ENCODE measurements around the gene PUM1. TPM values are rescaled to one million over a fixed set of nuclear protein-coding genes. Genes with fewer than 3 reads are reported as not detected.

The PUM1 gene
- total and polyA plus RNA-seq, 2 donors (not counting 3 experiments of a cell fraction or from before 2014, with no cell fraction given): 94.7 to 124 TPM

GRCh38 chr1:30997463-30998057 is 68.0 kb downstream of the PUM1 start:
- Histone ChIP-seq H2AFZ (ENCODE audit: low read depth, low read length) (no peak overlapping the region), H3K36me3 (ENCODE audit: control insufficient read depth in 2 of 2, extremely low read depth in 1 of 2, insufficient read depth in 2 of 2, low read length in 2 of 2) (peaks cover 3 to 4% of the 10 kb centered on the region in 2 experiments), H3K27ac (ENCODE audit: insufficient read depth, low read depth, low read length) (no peak overlapping the region), H3K79me2 (ENCODE audit: control insufficient read depth, insufficient read depth, low read length) (peaks cover 86% of the 10 kb centered on the region), H3K9ac (replicated peaks; ENCODE audit: extremely low read depth, insufficient read depth, low read length) (no peak overlapping the region), H3K9me3 (replicated peaks; ENCODE audit: control insufficient read depth, insufficient read depth, low read length) (no peaks in the 10 kb centered on the region), H3K4me1 (ENCODE audit: control insufficient read depth, extremely low read depth, insufficient read depth, low read length) (no peaks in the 10 kb centered on the region), H3K9me1 (replicated peaks; ENCODE audit: control insufficient read depth, extremely low read depth, insufficient read depth, low read length) (no peaks in the 10 kb centered on the region), H3K4me2 (ENCODE audit: insufficient read depth, low read length) (no peak overlapping the region), H3K27me3 (ENCODE audit: control insufficient read depth in 2 of 2, insufficient read depth in 2 of 2, low read length in 2 of 2) (no peaks in the 10 kb centered on the region), H3K4me3 (replicated peaks in 1 of 3; ENCODE audit: insufficient read depth in 1 of 3, low read depth in 1 of 3, low read length in 3 of 3) (no peak overlapping the region), H4K20me1 (replicated peaks; ENCODE audit: control insufficient read depth, extremely low read depth, insufficient read depth, low read length) (peaks cover 12% of the 10 kb centered on the region)
- BruUV-seq (replicated peaks): no TSS peak
- FAIRE-seq: no peak
- intact Hi-C loops (cut with micrococcal nuclease): no loop called here
- TF ChIP-seq GATA2 (IDR thresholded peaks at IDR 0.05; ENCODE audit: insufficient read depth, insufficient read length, low read depth, low read length): no peak
- TF ChIP-seq POLR2A (IDR thresholded peaks at IDR 0.05; ENCODE audit: low read depth, low read length): no peak
- no peak for TF ChIP-seq EZH2 (IDR thresholded peaks at IDR 0.05; ENCODE audit: borderline replicate concordance, low read depth, low read length, severe bottlenecking)
- TF ChIP-seq MYC (IDR thresholded peaks at IDR 0.05; ENCODE audit: low read depth, low read length): no peak
- TF ChIP-seq CTCF (IDR thresholded peaks at IDR 0.05; ENCODE audit: extremely low read depth in 1 of 2, insufficient read depth in 1 of 2, low read depth in 1 of 2, low read length in 2 of 2): no peak
- TF ChIP-seq JUN (IDR thresholded peaks at IDR 0.05; ENCODE audit: borderline replicate concordance, insufficient read depth, insufficient read length, low read depth): no peak
- dilution Hi-C loops (cut with MboI; ENCODE audit: extremely low pct_ligation_motif_present, low sequenced_read_pairs): no loop called here
- ChIA-PET CTCF (interaction anchor here (1.6 kb wide), 1 partner anchor 21 kb away, joined by 5 read pairs; no protein-coding TSS in a partner anchor), POLR2A (no interaction called here)
- DNase-seq (ENCODE audit: low read depth, low spot score): no peak
